ENCODE data around the gene CTF1.

The CTF1 gene

GRCh38 chr16:30903002-30903401 lies 6.6 kb downstream of the CTF1 start:
- TF ChIP-seq CTCF (IDR thresholded peaks at IDR 0.05; ENCODE audit: insufficient read depth, missing control alignments) = no peak
- no peak for FAIRE-seq
- DNase-seq (ENCODE audit: insufficient read length, low spot score) = no peak

- no peak for DNase-seq (ENCODE audit: insufficient read length, low spot score)
- no peak for FAIRE-seq
Observed at GRCh38 chr16:30903596-30903995, 7.2 kb downstream of the CTF1 start.

DNA sequence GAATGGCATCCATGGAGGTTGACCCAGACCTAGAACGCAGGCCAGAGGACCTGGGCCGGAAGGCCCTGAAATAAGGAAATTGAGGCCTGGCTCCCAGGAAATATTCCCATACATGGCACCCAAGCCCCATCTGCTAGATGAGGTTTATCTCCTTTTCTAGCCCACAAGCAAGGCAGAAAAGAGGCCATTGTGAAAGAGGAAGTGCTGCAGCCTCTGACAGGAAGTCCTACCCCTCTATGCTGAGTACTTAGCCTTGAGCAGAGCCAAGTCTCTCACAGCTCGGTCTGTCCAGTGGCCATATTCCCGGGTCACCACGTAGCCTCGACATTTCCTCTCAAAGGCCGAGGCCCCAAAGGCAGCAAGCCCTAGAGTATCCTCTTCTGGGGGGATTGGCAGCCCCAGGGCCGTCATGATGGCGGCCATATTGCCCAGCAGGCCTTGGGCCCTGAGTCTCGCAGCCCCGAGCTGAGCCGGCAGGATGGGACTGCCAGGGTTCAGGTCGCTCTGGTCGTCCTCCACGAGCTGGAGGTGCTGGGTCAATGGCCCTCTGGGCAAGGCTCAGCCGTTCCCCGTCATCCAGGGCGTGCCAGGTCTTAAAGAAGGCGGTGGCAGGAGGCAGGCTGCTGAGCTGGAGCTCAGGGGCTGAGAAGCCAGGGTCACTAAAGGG lies 7.8 kb downstream of the CTF1 start:
- DNase-seq (ENCODE audit: insufficient read length, low spot score) (no peak), FAIRE-seq (no peak)
- no peak for TF ChIP-seq CTCF (IDR thresholded peaks at IDR 0.05; ENCODE audit: insufficient read depth, missing control alignments)

More at GRCh38 chr16:30903596-30903995, 7.2 kb downstream of the CTF1 start:
- no peak for TF ChIP-seq CTCF (IDR thresholded peaks at IDR 0.05; ENCODE audit: insufficient read depth, missing control alignments)

GRCh38 chr16:30907064-30907463 lies 10.7 kb downstream of the CTF1 start:
- no peak for TF ChIP-seq CTCF (IDR thresholded peaks at IDR 0.05; ENCODE audit: insufficient read depth, missing control alignments)
- DNase-seq (ENCODE audit: insufficient read length, low spot score) (no peak), FAIRE-seq (no peak)

DNA sequence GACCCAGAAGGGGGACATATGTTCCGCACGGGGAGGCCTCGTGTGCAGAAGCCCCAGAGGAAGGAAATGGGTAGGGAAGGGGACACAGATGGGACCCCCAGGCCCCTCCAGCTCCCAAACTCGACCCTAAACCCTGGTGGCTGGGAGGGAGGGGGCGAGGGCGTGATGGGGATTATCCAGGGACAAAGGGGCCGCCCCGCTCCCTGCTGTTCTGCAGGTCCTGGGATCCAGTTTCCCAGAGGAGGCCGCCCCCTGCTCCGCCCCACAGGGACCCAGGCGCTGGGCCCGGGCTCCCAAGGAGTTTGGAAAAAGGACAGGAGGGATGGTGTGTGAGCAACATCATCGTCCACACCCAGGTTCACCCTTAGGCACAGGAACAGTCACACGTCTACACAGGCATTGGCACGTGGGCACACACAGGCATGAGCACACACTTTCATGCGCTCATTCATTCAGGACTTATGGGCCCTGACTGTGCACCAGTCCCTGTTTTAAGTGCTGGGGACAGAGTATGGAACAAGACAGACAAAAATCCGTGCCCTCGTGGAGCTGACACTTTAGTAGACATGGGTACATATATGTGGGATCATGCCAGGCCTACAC lies 14.1 kb downstream of the CTF1 start:
- no peak for TF ChIP-seq CTCF (IDR thresholded peaks at IDR 0.05; ENCODE audit: insufficient read depth, missing control alignments)
- FAIRE-seq (no peak), DNase-seq (ENCODE audit: insufficient read length, low spot score) (no peak)

DNA sequence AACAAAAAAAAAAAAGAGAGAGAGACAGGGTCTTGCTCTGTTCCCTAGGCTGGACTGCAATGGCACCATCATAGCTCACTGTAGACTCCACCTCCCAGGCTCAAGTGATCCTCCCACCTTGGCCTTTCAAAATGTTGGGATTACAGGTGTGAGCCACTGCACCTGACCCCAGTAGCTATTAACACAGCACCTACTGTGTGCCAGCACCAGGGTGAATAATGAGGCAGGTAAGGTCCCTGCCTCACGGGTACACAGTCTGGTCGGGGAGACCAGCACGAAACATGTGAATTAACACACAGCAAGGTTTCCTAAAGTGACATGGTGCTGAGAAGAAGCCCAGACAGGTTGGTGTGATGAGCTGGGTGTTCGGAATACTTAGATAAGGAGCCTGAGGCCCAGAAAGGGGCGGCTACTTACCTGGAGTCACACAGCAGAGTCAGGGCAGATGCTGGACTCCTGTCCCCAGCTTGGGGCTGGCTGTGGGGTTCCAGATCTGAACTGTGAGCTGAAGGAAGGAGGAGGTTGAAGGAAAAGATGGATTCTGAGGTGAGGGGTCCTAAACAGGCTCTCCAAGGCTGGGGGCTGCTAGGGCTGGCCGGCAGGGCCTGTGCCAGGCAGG lies 16.5 kb downstream of the CTF1 start:
- FAIRE-seq = no peak
- no peak for DNase-seq (ENCODE audit: insufficient read length, low spot score)
- no peak for TF ChIP-seq CTCF (IDR thresholded peaks at IDR 0.05; ENCODE audit: insufficient read depth, missing control alignments)

DNA sequence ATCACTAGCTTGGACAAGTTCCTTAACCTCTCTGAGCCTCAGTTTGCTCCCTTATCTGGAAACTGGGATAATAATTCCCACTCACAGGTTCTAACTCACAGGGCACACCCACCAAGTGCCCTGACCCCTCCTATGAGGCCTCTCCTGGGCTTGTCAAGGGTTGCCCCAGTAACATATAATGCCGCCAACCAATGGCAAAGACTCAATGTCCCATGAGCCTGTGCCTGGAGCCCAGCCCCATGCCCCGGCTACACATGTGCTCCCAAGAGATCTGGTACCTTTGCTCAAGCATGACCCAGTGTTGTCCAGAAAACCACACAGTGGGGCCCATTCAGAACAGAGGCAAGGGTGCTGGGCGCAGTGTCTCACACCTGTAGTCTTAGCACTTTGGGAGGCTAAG lies 18.4 kb downstream of the CTF1 start:
- DNase-seq (ENCODE audit: insufficient read length, low spot score) (no peak), FAIRE-seq (no peak)
- no peak for TF ChIP-seq CTCF (IDR thresholded peaks at IDR 0.05; ENCODE audit: insufficient read depth, missing control alignments)
